Breast epithelium (tissue), 4 donors: ENCODE data around the gene HOXB7. TPM values are rescaled to one million over a fixed set of nuclear protein-coding genes. Genes with fewer than 3 reads are reported as not detected.

Source experiments
- DNase-seq, 2 donors: peaks; one replicate each; pipeline ENCODE4 v3.0.0-alpha.2; 2019; ENCODE audit warnings: low spot score in 2 of 2
- H3K27ac ChIP-seq, 2 donors: fragments of 200-600 bp; sonication (generic) in 1 of 2; one replicate each; pipeline ENCODE4 v1.5.1; 2016 to 2019; ENCODE audit warnings: mild to moderate bottlenecking in 1 of 2
- H3K27me3 ChIP-seq, 2 donors: fragments of 200-600 bp; sonication (generic) in 1 of 2; one replicate each; pipeline versions ENCODE4 v1.5.1 to v1.6.0; 2017 to 2019; ENCODE audit warnings: control low read depth in 1 of 2, mild to moderate bottlenecking in 1 of 2
- H3K36me3 ChIP-seq: fragments of 200-600 bp; one replicate; pipeline ENCODE4 v1.5.1; 2019
- H3K4me1 ChIP-seq, 2 donors: fragments of 200-600 bp; sonication (generic); one replicate each; pipeline ENCODE4 v1.5.1; 2016 to 2019; ENCODE audit warnings: control low read depth in 1 of 2
- H3K4me3 ChIP-seq, 3 donors: fragments of 200-600 bp; sonication (generic); 1 replicate in 2 of 3; 2 replicates in 1 of 3; pipeline ENCODE4 v1.5.1; 2016 to 2019; ENCODE audit warnings: mild to moderate bottlenecking in 3 of 3, moderate library complexity in 2 of 3
- H3K9me3 ChIP-seq, 2 donors: fragments of 200-600 bp; sonication (generic) in 1 of 2; one replicate each; pipeline ENCODE4 v1.5.1; 2016 to 2019; ENCODE audit warnings: control low read depth in 1 of 2
- CTCF ChIP-seq, 3 donors: fragments of 450-650 bp; IDR thresholded peaks; one replicate each; pipeline ENCODE4 v1.5.1; 2016 to 2017; ENCODE audit warnings: antibody characterized with exemption in 3 of 3, mild to moderate bottlenecking in 3 of 3, moderate library complexity in 3 of 3
- POLR2A ChIP-seq: fragments of 450-650 bp; IDR thresholded peaks from one replicate; pipeline ENCODE4 v1.6.1; 2016; ENCODE audit warnings: antibody characterized with exemption, mild to moderate bottlenecking, moderate library complexity
- POLR2AphosphoS5 ChIP-seq, 3 donors: sonication (generic); formaldehyde crosslinking; IDR thresholded peaks; one replicate each; pipeline ENCODE4 v1.6.1; 2017; ENCODE audit warnings: antibody characterized with exemption in 3 of 3
- intact Hi-C: fragments of 100-400 bp; cut with DNase I; formaldehyde crosslinking; loops from one replicate; pipeline ENCODE4 v1.15.1; 2023; ENCODE audit warnings: low total_unique reads
- total RNA-seq, 3 donors: library from RNA; depleted of rRNA; stranded (reverse); fragments of >200 nt; gene quantifications; one replicate each; pipeline ENCODE4 v1.1.0, GENCODE V29; 2016

HOXB7 gene
- total RNA-seq, 3 donors from 2014 or later = 1.5 to 16.8 (median 4.3) TPM

- H3K27ac ChIP-seq = peak overlapping the region in 1 of 2 donors; percentile 38
- H3K4me3 ChIP-seq = peak overlapping the region in 2 of 3 donors; percentile 59 to 70
- no peaks in the 10 kb centered on the region for H3K9me3 ChIP-seq
- DNase-seq = no peak
- intact Hi-C loops = no loop called here
- H3K36me3 ChIP-seq = no peaks in the 10 kb centered on the region
- H3K27me3 ChIP-seq = peaks cover 0 to 94% of the 10 kb centered on the region in 2 donors
- TF ChIP-seq CTCF (IDR thresholded peaks at IDR 0.05) (no peak), POLR2AphosphoS5 (IDR thresholded peaks at IDR 0.05) (no peak), POLR2A (no peak)
- peaks cover 0 to 10% of the 10 kb centered on the region in 2 donors for H3K4me1 ChIP-seq
These were observed 14.7 kb downstream of the HOXB7 start for GRCh38 chr17:48596000-48596734.

- TF ChIP-seq CTCF (IDR thresholded peaks at IDR 0.05) = no peak
- TF ChIP-seq POLR2A = no peak
- no peak for TF ChIP-seq POLR2AphosphoS5 (IDR thresholded peaks at IDR 0.05)
- Histone ChIP-seq H3K27ac (no peak overlapping the region), H3K9me3 (no peaks in the 10 kb centered on the region), H3K4me1 (peaks cover 0 to 10% of the 10 kb centered on the region in 2 donors), H3K4me3 (no peak overlapping the region), H3K27me3 (peaks cover 0 to 92% of the 10 kb centered on the region in 2 donors), H3K36me3 (no peaks in the 10 kb centered on the region)
- intact Hi-C loops = no loop called here
- no peak for DNase-seq
These were observed 15.4 kb downstream of the HOXB7 start for GRCh38 chr17:48595278-48595999.

- Histone ChIP-seq H3K27ac (no peak overlapping the region), H3K4me3 (no peak overlapping the region), H3K4me1 (peaks cover 0 to 10% of the 10 kb centered on the region in 2 donors), H3K36me3 (no peaks in the 10 kb centered on the region), H3K27me3 (peaks cover 0 to 88% of the 10 kb centered on the region in 2 donors), H3K9me3 (no peaks in the 10 kb centered on the region)
- intact Hi-C loops = loop anchor here (5.0 kb wide), 1 partner anchor 102 kb away; no protein-coding TSS in a partner anchor
- DNase-seq = no peak
- TF ChIP-seq POLR2A (no peak), POLR2AphosphoS5 (IDR thresholded peaks at IDR 0.05) (no peak), CTCF (IDR thresholded peaks at IDR 0.05) (no peak)
These were observed 16.1 kb downstream of the HOXB7 start for GRCh38 chr17:48594538-48595277.

- DNase-seq = peak in 1 of 2 donors; percentile 79
- intact Hi-C loops = loop anchor here (5.0 kb wide), 1 partner anchor 102 kb away; no protein-coding TSS in a partner anchor
- Histone ChIP-seq H3K27ac (no peak overlapping the region), H3K9me3 (no peaks in the 10 kb centered on the region), H3K4me3 (peak overlapping the region; percentile 41 to 68 (median 43)), H3K36me3 (no peaks in the 10 kb centered on the region), H3K4me1 (peaks cover 0 to 10% of the 10 kb centered on the region in 2 donors), H3K27me3 (peaks cover 0 to 82% of the 10 kb centered on the region in 2 donors)
- peak in 1 of 3 donors; percentile 27 for TF ChIP-seq POLR2AphosphoS5 (IDR thresholded peaks at IDR 0.05)
- no peak for TF ChIP-seq POLR2A
- TF ChIP-seq CTCF (IDR thresholded peaks at IDR 0.05) = peak; percentile 70 to 81 (median 73)
These were observed 16.8 kb downstream of the HOXB7 start for GRCh38 chr17:48593840-48594537.
